K562 (cell line): Measurements from ENCODE around the gene DCLK2. TPM values are rescaled to one million over a fixed set of nuclear protein-coding genes. Genes with fewer than 3 reads are reported as not detected.

Experiments used
- ATAC-seq: fragments of 200-7000 bp; cut with Tn5 transposase; 3 replicates; pipeline ENCODE4 v1.9.1; 2020; ENCODE audit warnings: moderate library complexity
- BruUV-seq: library from RNA; stranded (reverse); fragments of 400-500 nt; replicated peaks from 2 replicates; lab custom pipeline; 2021; lab: Mats Ljungman, UMichigan
- CTCF ChIA-PET: fragments of 300-600 bp; formaldehyde crosslinking; extraction: SDS; loops from one replicate; lab custom pipeline; 2021; ENCODE audit warnings: low intra/inter-chr PET ratio; lab: Yijun Ruan, JAX
- POLR2A ChIA-PET: fragments of 300-600, 350-650 bp; sonication (Branson Sonifier 250); formaldehyde crosslinking; extraction: SDS; loops from one replicate; lab custom pipeline; 2021; ENCODE audit warnings: antibody characterized with exemption, inconsistent platforms; lab: Yijun Ruan, JAX
- DNase-seq, 4 experiments: peaks; one replicate each; pipeline versions ENCODE4 v3.0.0 to v3.0.0-alpha.2; 2011 to 2018; ENCODE audit warnings: low spot score in 3 of 4, mixed read lengths in 3 of 4; ENCODE audit errors: extremely low read depth in 1 of 4
- FAIRE-seq: peaks from 2 replicates; lab custom pipeline; 2011; peaks lifted over from hg19 to GRCh38; lab: Jason Lieb, UNC
- H2AFZ ChIP-seq: 2 replicates; pipeline ENCODE4 v1.6.0; 2011; ENCODE audit warnings: low read depth, low read length, control low read depth, inconsistent platforms
- H3K27ac ChIP-seq: fragments of 200-600 bp; 3 replicates; pipeline ENCODE4 v1.8.0; 2011; ENCODE audit warnings: low read depth, mild to moderate bottlenecking, control low read depth, inconsistent platforms, low read length, moderate library complexity, mixed read lengths; ENCODE audit errors: extremely low read depth
- H3K27me3 ChIP-seq, 2 experiments: fragments of 300-600 bp in 1 of 2; 2 replicates in 1 of 2; 3 replicates in 1 of 2; pipeline versions ENCODE4 v1.6.0 to v1.8.0; 2011; ENCODE audit warnings: inconsistent platforms in 2 of 2, low read length in 2 of 2, mild to moderate bottlenecking in 1 of 2, mixed read lengths in 1 of 2, moderate library complexity in 1 of 2; ENCODE audit not compliant: control insufficient read depth in 2 of 2, insufficient read depth in 2 of 2
- H3K36me3 ChIP-seq: fragments of 300-600 bp; 3 replicates; pipeline ENCODE4 v1.8.0; 2011; ENCODE audit warnings: mild to moderate bottlenecking, low read length, inconsistent platforms; ENCODE audit not compliant: control insufficient read depth, insufficient read depth
- H3K4me1 ChIP-seq, 2 experiments: fragments of 200-600 bp in 1 of 2; replicated peaks in 1 of 2; 2 replicates in 1 of 2; 3 replicates in 1 of 2; pipeline versions ENCODE4 v1.5.1 to v1.8.0; 2011; ENCODE audit warnings: inconsistent platforms in 2 of 2, low read length in 2 of 2, mild to moderate bottlenecking in 1 of 2, mixed read lengths in 1 of 2, moderate library complexity in 1 of 2; ENCODE audit not compliant: control insufficient read depth in 2 of 2, insufficient read depth in 2 of 2
- H3K4me2 ChIP-seq: 2 replicates; pipeline ENCODE4 v1.6.1; 2011; ENCODE audit warnings: low read length, control low read depth, inconsistent platforms, mixed read lengths; ENCODE audit not compliant: insufficient read depth
- H3K4me3 ChIP-seq: fragments of 200-600 bp; sonication (generic), shearing (Covaris generic); 2 replicates; pipeline ENCODE4 v1.5.1; 2016; ENCODE audit warnings: control low read depth, inconsistent platforms
- H3K79me2 ChIP-seq: fragments of 200-600 bp; 3 replicates; pipeline ENCODE4 v1.8.0; 2011; ENCODE audit warnings: low read length, inconsistent platforms; ENCODE audit not compliant: control insufficient read depth, insufficient read depth
- H3K9ac ChIP-seq, 2 experiments: 2 replicates each; pipeline versions ENCODE4 v1.6.0 to v1.6.1; 2011; ENCODE audit warnings: low read depth in 2 of 2, low read length in 2 of 2, control low read depth in 1 of 2, inconsistent platforms in 1 of 2, mild to moderate bottlenecking in 1 of 2, mixed read lengths in 1 of 2; ENCODE audit not compliant: insufficient read depth in 1 of 2
- H3K9me1 ChIP-seq: one replicate; pipeline ENCODE4 v1.6.0; 2011; ENCODE audit warnings: inconsistent platforms, mild to moderate bottlenecking, low read length, moderate library complexity; ENCODE audit not compliant: control insufficient read depth, insufficient read depth
- H3K9me3 ChIP-seq: replicated peaks from 2 replicates; pipeline ENCODE4 v1.5.1; 2011; ENCODE audit warnings: low read depth, low read length, inconsistent platforms; ENCODE audit not compliant: control insufficient read depth, insufficient read depth
- H4K20me1 ChIP-seq: replicated peaks from 2 replicates; pipeline ENCODE4 v1.6.1; 2011; ENCODE audit warnings: low read length, inconsistent platforms, mixed read lengths; ENCODE audit not compliant: control insufficient read depth, insufficient read depth
- ARID3A ChIP-seq: IDR thresholded peaks from 2 replicates; pipeline ENCODE4 v1.6.1; 2012; ENCODE audit warnings: low read depth, low read length, improper control_type of control experiment, borderline replicate concordance
- CLOCK ChIP-seq: fragments of 250-450 bp; sonication (Bioruptor Pico); IDR thresholded peaks from 2 replicates; pipeline ENCODE4 v1.4.0; 2020; ENCODE audit warnings: mild to moderate bottlenecking, moderate library complexity, borderline replicate concordance
- COPS2 ChIP-seq: fragments of 450-650 bp; conservative IDR thresholded peaks from 2 replicates; pipeline ENCODE4 v1.6.1; 2016; ENCODE audit warnings: mild to moderate bottlenecking, moderate library complexity
- FOXA1 ChIP-seq: fragments of 450-650 bp; IDR thresholded peaks from 2 replicates; pipeline ENCODE4 v1.6.1; 2016; ENCODE audit warnings: mild to moderate bottlenecking, borderline replicate concordance
- KLF13 ChIP-seq: fragments of 450-650 bp; IDR thresholded peaks from 2 replicates; pipeline ENCODE4 v1.6.1; 2016; ENCODE audit warnings: missing genetic modification characterization, low read depth, mild to moderate bottlenecking, missing compliant biosample characterization, moderate library complexity, borderline replicate concordance
- NFIC ChIP-seq: fragments of 450-650 bp; IDR thresholded peaks from 2 replicates; pipeline ENCODE4 v1.6.1; 2017; ENCODE audit warnings: mild to moderate bottlenecking, inconsistent platforms
- RAD51 ChIP-seq: fragments of 450-650 bp; IDR thresholded peaks from 2 replicates; pipeline ENCODE4 v1.7.1; 2016; ENCODE audit warnings: low read depth, mild to moderate bottlenecking, borderline replicate concordance
- SMARCA4 ChIP-seq: fragments of 450-650 bp; IDR thresholded peaks from 2 replicates; pipeline ENCODE4 v1.6.1; 2016
- TBL1XR1 ChIP-seq, 2 experiments: IDR thresholded peaks; 2 replicates each; pipeline ENCODE4 v1.6.1; 2012; ENCODE audit warnings: improper control_type of control experiment in 2 of 2, low read length in 2 of 2, mild to moderate bottlenecking in 1 of 2
- TBP ChIP-seq: optimal IDR thresholded peaks from 2 replicates; pipeline ENCODE3; 2011; ENCODE audit warnings: low read depth, low read length, improper control_type of control experiment
- ZBTB34 ChIP-seq: fragments of 250-450 bp; sonication (Bioruptor Pico); IDR thresholded peaks from 2 replicates; pipeline ENCODE4 v1.8.0; 2021; ENCODE audit warnings: mild to moderate bottlenecking, moderate library complexity
- ZBTB7A ChIP-seq: IDR thresholded peaks from 2 replicates; pipeline ENCODE4 v1.6.1; 2011; ENCODE audit warnings: low read depth, mild to moderate bottlenecking, low read length, moderate library complexity, borderline replicate concordance; ENCODE audit not compliant: control insufficient read depth
- ZNF175 ChIP-seq: fragments of 200-800 bp; sonication (Bioruptor generic); IDR thresholded peaks from 2 replicates; pipeline ENCODE4 v1.6.1; 2016; ENCODE audit warnings: low read depth, mild to moderate bottlenecking, missing genetic modification characterization, missing compliant biosample characterization
- ZNF655 ChIP-seq: fragments of 250-450 bp; sonication (Bioruptor Pico); IDR thresholded peaks from 2 replicates; pipeline ENCODE4 v1.5.0; 2021
- ZNF766 ChIP-seq: fragments of 200-800 bp; sonication (Bioruptor generic); conservative IDR thresholded peaks from 2 replicates; pipeline ENCODE4 v1.6.1; 2016; ENCODE audit warnings: missing genetic modification characterization, missing compliant biosample characterization
- WGBS: fragments of 100-300 bp; shearing (Covaris generic); methylation state at CpG from one replicate; pipeline ENCODE4 v1.1.6; 2016; ENCODE audit warnings: low coverage, mixed read lengths; ENCODE audit not compliant: insufficient coverage; ENCODE audit errors: missing lambda C conversion rate; 5-methylcytosine and 5-hydroxymethylcytosine counted together
- in situ Hi-C: fragments of 300-500 bp; cut with MboI; formaldehyde crosslinking; loops from 4 replicates; pipeline ENCODE4 v1.15.0; 2018; ENCODE audit warnings: inconsistent platforms, mixed read lengths
- intact Hi-C: fragments of 100-400 bp; cut with micrococcal nuclease; formaldehyde crosslinking; loops from 2 replicates; pipeline ENCODE4 v1.14.2; 2022
- polyA plus RNA-seq, 8 experiments: library from polyadenylated mRNA; depleted of rRNA in 4 of 8; stranded (reverse) in 5 of 8; unstranded in 3 of 8; fragments of >200 nt; fragmentation: Nextera tagmentation in 2 of 8; fragmentation: Illumina TruSeq in 1 of 8; extraction: Ambion mirVana in 2 of 8; extraction: Trizol in 1 of 8; gene quantifications; 2 replicates each; pipeline versions ENCODE4 v1.2.1 to v1.2.3, GENCODE V29; 2011 to 2014; ENCODE audit warnings: inconsistent platforms in 1 of 8, missing spikeins in 1 of 8
- total RNA-seq, 7 experiments: library from RNA; depleted of rRNA in 6 of 7; stranded (reverse); fragments of >200 nt in 6 of 7; fragmentation: Illumina TruSeq in 2 of 7; extraction: Trizol in 2 of 7; gene quantifications; 2 replicates each; pipeline versions ENCODE4 v1.2.1 to v1.2.3, GENCODE V29; 2011 to 2021; ENCODE audit warnings: low replicate concordance in 1 of 7

Gene DCLK2
- total and polyA plus RNA-seq, 9 of the 15 experiments (the other 6 are each of a cell fraction or from before 2014, with no cell fraction given): not detected

- H3K27me3 ChIP-seq: no peaks in the 10 kb centered on the region
- ChIA-PET CTCF (no interaction called here), POLR2A (interaction anchor here (0.7 kb wide), 1 partner anchor 48 kb away, joined by 3 read pairs; no protein-coding TSS in a partner anchor)
- BruUV-seq: TSS peak; percentile 45
- DNase-seq (no peak), ATAC-seq (no peak), FAIRE-seq (no peak)
- no peak overlapping the region for H3K27ac ChIP-seq
- intact Hi-C loops (no loop called here), in situ Hi-C loops (no loop called here)
- WGBS: 66% methylated on average over 6 of the region's 6 CpGs
- H3K36me3 ChIP-seq: peaks cover 13% of the 10 kb centered on the region; the same call in 1 of the 3 replicates
- H3K4me1 ChIP-seq: no peaks in the 10 kb centered on the region
- H4K20me1 ChIP-seq: no peaks in the 10 kb centered on the region
- H3K4me3 ChIP-seq: no peak overlapping the region
- no peaks in the 10 kb centered on the region for H3K9me1 ChIP-seq
- no peaks in the 10 kb centered on the region for H3K79me2 ChIP-seq
- no peak overlapping the region for H2AFZ ChIP-seq
- no peak overlapping the region for H3K9ac ChIP-seq
- H3K9me3 ChIP-seq: no peaks in the 10 kb centered on the region
- H3K4me2 ChIP-seq: no peak overlapping the region
- TF ChIP-seq TBP (no peak), ARID3A (no peak), KLF13 (tag) (no peak), SMARCA4 (no peak), ZNF766 (no peak), TBL1XR1 (IDR thresholded peaks at IDR 0.05; ENCODE audit: low read length in 2 of 2) (no peak), NFIC (no peak), COPS2 (no peak), ZNF655 (CRISPR knock-in tag) (no peak), ZBTB7A (no peak), CLOCK (CRISPR knock-in tag) (no peak), ZNF175 (CRISPR knock-in tag) (no peak), ZBTB34 (CRISPR knock-in tag) (no peak), RAD51 (no peak), FOXA1 (no peak)
Measured at GRCh38 chr4:150264595-150265161, 186.4 kb downstream of the DCLK2 start.
